COLO668 (cell line): ENCODE data around the gene NF2.

Source experiments
- DNase-seq: peaks from one replicate; lab custom pipeline; 2025; ENCODE audit not compliant: unreplicated experiment; lab: John Stamatoyannopoulos, UW

NF2 gene

DNA sequence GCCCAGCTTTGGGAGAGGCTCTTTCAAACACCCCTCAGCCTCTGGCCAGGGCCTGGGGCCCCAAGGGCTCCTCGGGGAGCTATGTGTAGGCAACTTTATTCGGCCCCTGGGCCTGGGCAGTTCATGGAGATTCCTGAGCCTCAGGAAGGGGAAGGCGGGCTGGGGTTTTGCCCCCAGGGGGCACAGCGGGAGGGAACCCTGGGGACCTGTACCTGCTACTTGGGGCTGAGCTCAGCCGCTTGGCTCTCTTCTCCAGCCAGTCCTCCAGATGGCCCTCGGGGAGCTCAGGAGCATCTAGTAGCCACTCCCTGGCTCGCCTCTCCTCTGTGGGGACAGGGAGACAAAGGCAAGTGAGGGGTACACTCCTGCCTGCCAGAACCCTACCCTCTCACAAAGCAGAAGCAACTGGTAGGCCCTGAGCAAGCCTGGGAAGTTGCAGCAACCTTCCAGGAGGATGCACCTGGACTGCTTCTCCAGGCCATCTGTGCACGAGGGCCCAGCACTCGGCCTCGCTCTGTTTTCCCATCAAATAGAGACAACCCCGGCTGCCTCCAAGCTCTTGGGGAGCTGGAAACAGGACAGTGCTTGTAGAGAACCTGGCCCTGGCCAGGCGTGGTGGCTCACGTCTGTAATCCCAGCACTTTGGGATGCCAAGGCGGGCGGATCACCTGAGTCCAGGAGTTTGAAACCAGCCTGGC lies 134.8 kb downstream of the NF2 start:
- no peak for DNase-seq

DNA sequence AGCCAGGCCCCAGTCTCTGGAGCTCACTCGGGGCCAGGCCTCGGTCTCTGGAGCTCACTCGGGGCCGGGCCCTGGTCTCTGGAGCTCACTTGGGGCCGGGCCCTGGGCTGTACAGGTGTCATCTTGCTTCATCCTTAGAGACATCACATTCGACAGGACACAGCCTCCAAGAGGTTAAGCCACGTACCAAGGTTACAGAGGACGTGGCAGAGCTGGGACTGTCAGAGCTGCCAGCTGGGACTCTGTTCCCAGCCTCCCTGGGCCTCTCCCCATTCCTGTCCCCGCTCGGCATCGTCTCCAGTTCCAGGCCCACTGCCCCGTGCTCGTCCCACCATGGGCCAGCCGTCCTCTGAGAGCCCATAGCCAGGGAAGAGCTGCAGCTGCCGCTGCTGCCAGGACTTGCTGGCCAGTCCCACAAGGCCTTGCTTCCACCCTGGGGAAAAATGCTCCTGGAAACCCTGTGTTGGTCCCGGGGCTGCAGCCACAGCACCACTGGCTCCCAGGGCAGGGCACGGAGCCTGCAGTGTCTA lies 136.0 kb downstream of the NF2 start:
- no peak for DNase-seq

DNA sequence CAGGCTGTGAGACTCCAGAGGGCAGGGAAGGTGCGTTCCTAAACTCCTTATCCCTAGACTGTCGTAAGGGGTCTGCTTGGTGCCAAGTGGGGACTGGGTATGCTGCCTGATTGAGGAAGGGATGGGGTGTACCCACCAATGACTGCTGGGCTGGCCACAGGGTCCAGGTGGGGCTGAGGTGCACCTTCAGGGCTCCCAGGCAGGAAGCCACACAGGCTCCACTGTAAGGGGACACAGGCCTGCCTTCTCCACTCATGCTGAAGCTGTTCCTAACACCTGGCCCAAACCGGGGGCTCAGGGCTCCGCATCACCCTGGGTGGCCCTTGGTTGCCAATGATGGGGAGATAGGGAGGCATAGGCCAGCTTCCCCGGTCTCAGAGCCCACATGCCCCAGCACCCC lies 136.8 kb downstream of the NF2 start:
- DNase-seq: no peak

DNA sequence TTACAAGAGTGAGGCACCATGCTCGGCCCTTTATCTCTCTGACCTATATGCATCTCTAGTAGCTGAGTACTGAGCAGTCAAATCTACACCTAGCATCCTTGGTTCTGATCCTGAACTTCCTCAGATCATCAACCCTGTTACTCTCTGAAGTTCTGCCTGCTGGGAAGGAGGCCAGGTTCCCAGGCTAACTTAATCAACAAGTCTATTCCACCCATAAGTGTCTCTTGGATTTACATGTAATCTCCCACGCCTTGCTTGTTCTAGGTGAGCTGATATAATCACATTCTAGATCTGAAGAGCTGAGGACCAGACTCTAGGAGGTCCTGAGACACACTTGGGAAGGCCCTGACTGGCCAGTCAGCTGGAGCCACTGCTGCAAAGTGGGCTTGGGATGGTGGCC lies 138.5 kb downstream of the NF2 start:
- no peak for DNase-seq

DNA sequence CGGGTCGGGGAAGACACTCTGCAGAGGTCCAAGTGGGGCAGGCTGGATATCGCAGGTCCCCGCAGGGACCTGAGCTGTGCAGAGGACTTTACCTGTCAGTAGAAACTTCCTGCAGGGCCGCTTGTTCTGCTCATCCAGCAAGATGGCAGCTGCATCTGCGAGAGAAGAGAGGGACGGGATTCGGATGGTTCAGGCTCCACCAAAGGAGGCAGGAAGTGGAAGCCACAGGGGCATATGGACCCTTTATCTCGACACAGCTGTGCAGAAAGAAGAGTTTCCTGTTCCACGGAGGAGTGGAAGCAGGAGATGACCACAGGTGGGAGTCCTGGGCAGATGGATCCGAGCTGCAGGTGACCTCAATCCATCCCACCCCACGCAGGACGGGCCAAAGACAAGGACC lies 138.9 kb downstream of the NF2 start:
- no peak for DNase-seq

DNA sequence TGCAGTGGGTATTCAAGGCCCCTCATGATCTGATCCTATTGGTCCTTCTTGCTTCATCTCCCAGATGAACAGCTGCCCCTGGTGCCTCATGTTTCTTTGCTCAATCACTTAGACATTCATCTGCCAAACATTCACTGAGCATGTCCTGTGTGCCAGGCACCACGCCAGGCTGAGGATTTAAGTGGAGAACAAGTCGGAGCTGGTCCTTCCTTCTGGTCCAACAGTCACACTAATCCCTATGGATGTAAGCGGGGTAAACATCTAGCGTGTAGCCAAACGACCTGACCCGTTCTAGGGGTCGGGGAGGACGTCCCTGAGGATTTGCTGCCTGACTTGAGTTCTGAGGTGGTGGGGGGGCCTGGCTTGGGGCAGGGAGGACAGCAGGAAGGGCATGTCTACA lies 141.5 kb downstream of the NF2 start:
- DNase-seq: peak; percentile 27

DNA sequence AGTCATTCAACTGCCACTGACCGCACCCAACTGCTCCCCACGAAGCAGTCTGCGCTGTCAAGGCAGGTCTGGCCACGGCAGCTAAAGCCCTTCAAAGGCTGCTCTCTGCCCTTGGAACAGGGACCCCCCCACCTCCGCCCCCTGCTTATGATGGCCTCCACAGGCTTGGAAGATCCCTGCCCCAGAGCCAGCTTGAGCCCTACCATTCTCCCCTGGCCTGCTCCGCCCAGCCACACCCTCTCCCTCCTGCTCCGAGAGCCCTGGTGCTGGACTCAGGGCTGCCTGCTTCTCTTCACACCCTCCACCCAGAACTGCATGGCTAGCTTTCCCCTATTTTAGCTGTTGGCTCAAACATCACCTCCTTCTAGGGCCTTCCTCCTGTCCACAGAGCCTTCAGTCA lies 144.4 kb downstream of the NF2 start:
- no peak for DNase-seq
